ENCODE measurements around the gene NACAD. TPM values are rescaled to one million over a fixed set of nuclear protein-coding genes. Genes with fewer than 3 reads are reported as not detected.

Gene NACAD
- total and polyA plus RNA-seq, 8 donors: 0.29 to 24.1 (median 1.1) TPM

DNA sequence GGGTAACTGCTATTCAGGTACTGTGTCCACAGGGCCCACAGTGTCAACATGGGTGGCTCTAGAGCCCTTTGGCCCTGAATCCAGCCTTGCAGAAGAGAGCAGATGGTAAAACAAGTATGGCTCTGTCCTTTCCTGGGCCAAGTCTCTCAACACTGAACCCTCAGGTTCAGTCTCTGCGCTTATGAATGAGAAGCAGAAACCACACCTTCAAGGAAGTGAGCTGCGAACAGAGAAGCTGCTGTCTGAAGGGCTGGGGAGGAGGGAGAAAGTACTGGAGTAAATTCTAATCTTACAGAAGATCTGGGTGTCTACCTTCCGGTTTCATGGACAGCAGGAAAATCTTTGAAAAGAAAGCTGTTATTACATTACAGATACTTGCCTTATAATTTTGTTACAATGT lies 18.6 kb upstream of the NACAD start:
- Histone ChIP-seq H3K4me1 (peaks cover 15 to 64% (median 45%) of the 10 kb centered on the region in 4 donors), H3K27ac (no peak overlapping the region), H3K36me3 (peaks cover 65 to 71% (median 70%) of the 10 kb centered on the region in 4 donors), H3K27me3 (no peaks in the 10 kb centered on the region), H3K9me3 (no peaks in the 10 kb centered on the region), H3K4me3 (no peak overlapping the region)
- intact Hi-C loops (cut with DNase I; ENCODE audit: low total_unique reads): no loop called here
- 46 to 64% (median 55%) methylated on average over 3 of the region's 3 CpGs for WGBS, 5 donors
- no peak for DNase-seq
- TF ChIP-seq POLR2AphosphoS5 (IDR thresholded peaks at IDR 0.05) (no peak), EP300 (IDR thresholded peaks at IDR 0.05) (no peak), POLR2A (IDR thresholded peaks at IDR 0.05) (no peak)
- TF ChIP-seq, protein P1, sequence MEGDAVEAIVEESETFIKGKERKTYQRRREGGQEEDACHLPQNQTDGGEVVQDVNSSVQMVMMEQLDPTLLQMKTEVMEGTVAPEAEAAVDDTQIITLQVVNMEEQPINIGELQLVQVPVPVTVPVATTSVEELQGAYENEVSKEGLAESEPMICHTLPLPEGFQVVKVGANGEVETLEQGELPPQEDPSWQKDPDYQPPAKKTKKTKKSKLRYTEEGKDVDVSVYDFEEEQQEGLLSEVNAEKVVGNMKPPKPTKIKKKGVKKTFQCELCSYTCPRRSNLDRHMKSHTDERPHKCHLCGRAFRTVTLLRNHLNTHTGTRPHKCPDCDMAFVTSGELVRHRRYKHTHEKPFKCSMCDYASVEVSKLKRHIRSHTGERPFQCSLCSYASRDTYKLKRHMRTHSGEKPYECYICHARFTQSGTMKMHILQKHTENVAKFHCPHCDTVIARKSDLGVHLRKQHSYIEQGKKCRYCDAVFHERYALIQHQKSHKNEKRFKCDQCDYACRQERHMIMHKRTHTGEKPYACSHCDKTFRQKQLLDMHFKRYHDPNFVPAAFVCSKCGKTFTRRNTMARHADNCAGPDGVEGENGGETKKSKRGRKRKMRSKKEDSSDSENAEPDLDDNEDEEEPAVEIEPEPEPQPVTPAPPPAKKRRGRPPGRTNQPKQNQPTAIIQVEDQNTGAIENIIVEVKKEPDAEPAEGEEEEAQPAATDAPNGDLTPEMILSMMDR (IDR thresholded peaks at IDR 0.05): no peak

DNA sequence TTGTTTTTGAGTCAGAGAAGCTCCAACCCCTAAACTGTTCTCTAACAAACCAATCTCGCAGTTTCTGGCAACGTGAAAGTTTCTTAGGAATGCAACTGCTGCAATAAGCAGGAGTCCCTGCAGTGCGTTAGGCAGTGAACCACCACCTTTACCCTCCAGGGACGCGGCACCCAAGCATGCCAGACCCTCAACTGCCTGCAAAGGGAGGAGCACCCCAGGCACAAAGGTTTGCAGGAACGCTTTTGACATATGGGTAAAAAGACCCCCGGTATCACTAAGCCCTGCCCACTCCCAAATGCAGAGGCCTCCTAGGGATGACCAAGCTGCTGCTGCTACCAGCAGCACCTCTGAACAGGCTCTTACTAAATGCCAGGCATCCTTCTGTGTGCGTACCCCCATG lies 18.1 kb upstream of the NACAD start:
- Histone ChIP-seq H3K9me3 (no peaks in the 10 kb centered on the region), H3K27ac (no peak overlapping the region), H3K27me3 (no peaks in the 10 kb centered on the region), H3K36me3 (peaks cover 70 to 76% (median 75%) of the 10 kb centered on the region in 4 donors), H3K4me3 (no peak overlapping the region), H3K4me1 (peaks cover 11 to 60% (median 41%) of the 10 kb centered on the region in 4 donors)
- intact Hi-C loops (cut with DNase I; ENCODE audit: low total_unique reads): no loop called here
- TF ChIP-seq, protein P1 (IDR thresholded peaks at IDR 0.05): no peak
- no peak for TF ChIP-seq EP300 (IDR thresholded peaks at IDR 0.05)
- TF ChIP-seq POLR2A (IDR thresholded peaks at IDR 0.05): no peak
- 67 to 82% (median 77%) methylated on average over 8 of the region's 8 CpGs for WGBS, 5 donors
- DNase-seq: no peak

DNA sequence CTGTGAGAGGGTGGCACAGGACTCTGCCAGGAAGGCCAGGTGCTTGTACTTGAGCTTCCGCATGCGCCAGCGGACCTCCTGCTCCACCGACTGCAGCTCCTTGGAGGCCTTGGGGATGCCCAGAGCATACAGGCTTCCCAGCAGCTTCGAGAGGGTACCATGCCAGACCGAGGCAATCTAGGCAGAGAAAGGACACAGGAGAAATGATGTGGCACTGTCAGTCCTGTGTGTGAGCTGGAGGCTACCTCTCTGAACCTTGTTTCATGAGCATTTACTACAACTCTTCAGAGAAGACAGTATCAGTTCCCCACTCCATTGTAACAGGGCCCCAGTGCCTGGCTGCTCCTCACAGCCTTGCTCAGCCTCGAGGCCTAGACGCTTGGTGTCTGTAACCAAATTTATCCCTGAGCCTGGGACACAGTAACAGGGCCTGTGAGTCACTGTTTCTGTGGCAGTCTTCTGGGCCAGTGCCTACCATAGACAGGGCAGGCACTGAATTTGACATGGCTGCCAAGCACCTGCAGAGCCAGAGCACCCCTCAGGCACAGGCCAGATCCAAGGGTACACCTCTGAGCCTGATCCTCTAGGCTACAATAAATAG lies 16.9 kb upstream of the NACAD start:
- TF ChIP-seq EP300 (IDR thresholded peaks at IDR 0.05) (no peak), POLR2AphosphoS5 (IDR thresholded peaks at IDR 0.05) (no peak), POLR2A (IDR thresholded peaks at IDR 0.05) (no peak)
- TF ChIP-seq, protein P1 (IDR thresholded peaks at IDR 0.05): no peak
- Histone ChIP-seq H3K27ac (no peak overlapping the region), H3K27me3 (no peaks in the 10 kb centered on the region), H3K36me3 (peaks cover 82 to 88% (median 86%) of the 10 kb centered on the region in 4 donors), H3K4me3 (no peak overlapping the region), H3K9me3 (no peaks in the 10 kb centered on the region), H3K4me1 (peaks cover 11 to 55% (median 37%) of the 10 kb centered on the region in 4 donors)
- 89 to 96% (median 92%) methylated on average over 5 to 8 of the region's 8 CpGs for WGBS, 5 donors
- intact Hi-C loops (cut with DNase I; ENCODE audit: low total_unique reads): no loop called here
- DNase-seq: no peak

DNA sequence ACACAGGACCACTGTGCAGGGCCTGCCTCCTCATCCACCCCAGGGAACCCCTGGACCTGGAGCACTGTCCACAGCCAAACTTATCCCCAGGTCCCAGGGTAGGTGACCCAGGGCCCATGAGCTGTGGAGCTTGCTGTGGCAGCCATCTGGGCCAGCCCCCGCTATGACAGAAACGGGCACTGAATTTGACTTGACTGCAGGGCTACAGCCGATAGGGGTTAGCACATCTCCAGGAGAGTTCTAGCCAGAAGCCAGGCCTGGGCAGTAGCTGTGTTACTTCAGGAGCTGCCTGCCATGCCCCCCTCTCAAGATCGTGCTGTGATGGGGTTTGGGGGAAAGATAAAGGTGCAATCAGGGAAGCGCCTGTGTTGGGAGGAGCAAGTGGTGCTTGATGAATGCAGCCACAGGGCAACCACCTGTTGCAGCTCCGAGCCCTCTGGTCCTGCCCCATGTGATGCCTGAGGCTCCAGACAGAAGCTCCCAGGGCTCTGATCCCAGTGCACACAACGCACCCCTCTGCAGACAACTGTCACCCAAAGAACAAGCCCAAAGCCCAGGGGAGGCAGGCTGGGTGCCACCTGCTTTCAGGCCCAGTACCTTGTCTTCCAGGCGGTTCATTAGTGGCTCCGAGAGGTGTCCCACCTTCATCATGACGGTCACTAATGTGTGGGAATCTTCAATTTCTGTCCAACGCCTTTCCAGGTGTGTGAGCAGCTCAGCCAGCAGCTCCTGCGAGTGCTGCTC lies 16.2 kb upstream of the NACAD start:
- intact Hi-C loops (cut with DNase I; ENCODE audit: low total_unique reads): no loop called here
- H3K36me3 ChIP-seq: peaks cover 88 to 94% (median 93%) of the 10 kb centered on the region in 4 donors
- peaks cover 5 to 48% (median 30%) of the 10 kb centered on the region in 4 donors for H3K4me1 ChIP-seq
- no peak for DNase-seq
- TF ChIP-seq POLR2A (IDR thresholded peaks at IDR 0.05) (no peak), EP300 (IDR thresholded peaks at IDR 0.05) (no peak), POLR2AphosphoS5 (IDR thresholded peaks at IDR 0.05) (no peak)
- TF ChIP-seq, protein P1 (IDR thresholded peaks at IDR 0.05): no peak
- H3K9me3 ChIP-seq: no peaks in the 10 kb centered on the region
- H3K4me3 ChIP-seq: no peak overlapping the region
- WGBS, 5 donors: 87 to 96% (median 95%) methylated on average over 10 to 12 of the region's 12 CpGs
- H3K27ac ChIP-seq: no peak overlapping the region
- H3K27me3 ChIP-seq: no peaks in the 10 kb centered on the region

All from stomach (tissue), 9 donors.